Renal cortex interstitium (tissue), 11 donors: ENCODE data around the gene RPS2. TPM values are rescaled to one million over a fixed set of nuclear protein-coding genes. Genes with fewer than 3 reads are reported as not detected.

ENCODE experiments used
- DNase-seq, 11 donors: peaks; one replicate each; pipeline ENCODE4 v3.0.0-alpha.2; 2013; ENCODE audit warnings: low read depth in 9 of 11, low spot score in 4 of 11; ENCODE audit errors: extremely low read depth in 1 of 11
- polyA plus RNA-seq, 3 donors: library from polyadenylated mRNA; unstranded; fragments of 120-200 nt; gene quantifications; one replicate each; pipeline ENCODE4 v1.2.1, GENCODE V29; 2013; ENCODE audit not compliant: insufficient read length in 3 of 3

The RPS2 gene
- polyA plus RNA-seq, 3 donors, result 1,794 to 2,026 (median 1,887) TPM

GRCh38 chr16:1917056-1917664 lies 47.5 kb downstream of the RPS2 start:
- DNase-seq, result no peak

- no peak for DNase-seq
Measured at GRCh38 chr16:1916640-1916990, 48.0 kb downstream of the RPS2 start.

- DNase-seq, result no peak
Measured at GRCh38 chr16:1915732-1916639, 48.6 kb downstream of the RPS2 start.

GRCh38 chr16:1914988-1915387 lies 49.6 kb downstream of the RPS2 start:
- no peak for DNase-seq

- no peak for DNase-seq
Measured at GRCh38 chr16:1914084-1914608, 50.5 kb downstream of the RPS2 start.

GRCh38 chr16:1913327-1914083 lies 51.1 kb downstream of the RPS2 start:
- DNase-seq, result no peak

GRCh38 chr16:1912215-1912543 lies 52.4 kb downstream of the RPS2 start:
- DNase-seq, result no peak

Other genes starting within 250 kb of the RPS2 start
- gene NME3, start 193.3 kb downstream of the RPS2 start, polyA plus RNA-seq, result 10 to 100 TPM; 16.7 to 39.0 (median 37.8) TPM
- gene EME2, start 192.0 kb downstream of the RPS2 start, polyA plus RNA-seq, result 10 to 100 TPM in 2 of 3 donors, 1 to 10 TPM in 1; 8.1 to 15.4 (median 11.1) TPM
- 10 to 100 TPM; 57.0 to 91.2 (median 74.7) TPM for gene MRPS34, start 191.7 kb downstream of the RPS2 start, polyA plus RNA-seq
- 10 to 100 TPM; 28.2 to 49.1 (median 46.0) TPM for gene SPSB3, start 182.3 kb downstream of the RPS2 start, polyA plus RNA-seq
- gene NUBP2, start 181.9 kb downstream of the RPS2 start, polyA plus RNA-seq, result 10 to 100 TPM; 28.2 to 53.9 (median 51.0) TPM
- 1 to 10 TPM; 1.4 to 4.0 (median 2.1) TPM for gene IGFALS, start 171.1 kb downstream of the RPS2 start, polyA plus RNA-seq
- 10 to 100 TPM; 31.3 to 43.8 (median 42.3) TPM for gene HAGH, start 138.0 kb downstream of the RPS2 start, polyA plus RNA-seq
- 10 to 100 TPM; 36.4 to 44.8 (median 37.8) TPM for gene FAHD1, start 137.6 kb downstream of the RPS2 start, polyA plus RNA-seq
- gene MEIOB, start 92.7 kb downstream of the RPS2 start, polyA plus RNA-seq, result 1 to 10 TPM in 2 of 3 donors, under 1 TPM in 1; 0.83 to 2.1 (median 1.3) TPM
- under 1 TPM; 0.20 to 0.32 (median 0.27) TPM for gene HS3ST6, start 46.4 kb downstream of the RPS2 start, polyA plus RNA-seq
- gene MSRB1, start 21.6 kb downstream of the RPS2 start, polyA plus RNA-seq, result 10 to 100 TPM; 62.1 to 73.9 (median 67.3) TPM
- under 1 TPM; 0.16 to 0.23 (median 0.17) TPM for gene RPL3L, start 10.1 kb downstream of the RPS2 start, polyA plus RNA-seq
- gene NDUFB10, start 5.3 kb downstream of the RPS2 start, polyA plus RNA-seq, result 100 to 1,000 TPM; 121 to 154 (median 124) TPM
- gene RNF151, start 2.0 kb upstream of the RPS2 start, polyA plus RNA-seq, result under 1 TPM in 1 of 3 donors, not detected in 2; 0.13 TPM
- gene TBL3, start 7.2 kb upstream of the RPS2 start, polyA plus RNA-seq, result 10 to 100 TPM; 28.6 to 44.0 (median 41.6) TPM
- 1 to 10 TPM in 2 of 3 donors, under 1 TPM in 1; 0.61 to 1.6 (median 1.1) TPM for gene NOXO1, start 16.6 kb upstream of the RPS2 start, polyA plus RNA-seq
- 10 to 100 TPM; 21.5 to 31.4 (median 26.9) TPM for gene GFER, start 19.4 kb upstream of the RPS2 start, polyA plus RNA-seq
- 1 to 10 TPM; 1.6 to 2.6 (median 1.9) TPM for gene SYNGR3, start 25.1 kb upstream of the RPS2 start, polyA plus RNA-seq
- 10 to 100 TPM; 16.6 to 28.6 (median 27.3) TPM for gene ZNF598, start 45.0 kb upstream of the RPS2 start, polyA plus RNA-seq
- gene NPW, start 55.0 kb upstream of the RPS2 start, polyA plus RNA-seq, result 10 to 100 TPM in 1 of 3 donors, 1 to 10 TPM in 2; 3.8 to 12.4 (median 8.2) TPM
- 100 to 1,000 TPM in 2 of 3 donors, 10 to 100 TPM in 1; 82.6 to 162 (median 147) TPM for gene NHERF2, start 62.1 kb upstream of the RPS2 start, polyA plus RNA-seq
- gene NTHL1, start 83.0 kb upstream of the RPS2 start, polyA plus RNA-seq, result 10 to 100 TPM; 15.2 to 26.1 (median 19.9) TPM
- 100 to 1,000 TPM; 138 to 170 (median 151) TPM for gene TSC2, start 83.2 kb upstream of the RPS2 start, polyA plus RNA-seq
- 100 to 1,000 TPM in 2 of 3 donors, 10 to 100 TPM in 1; 53.6 to 123 (median 101) TPM for gene PKD1, start 171.1 kb upstream of the RPS2 start, polyA plus RNA-seq
- gene RAB26, start 183.8 kb upstream of the RPS2 start, polyA plus RNA-seq, result 1 to 10 TPM; 2.6 to 3.4 (median 3.0) TPM
- 10 to 100 TPM; 48.0 to 58.5 (median 49.3) TPM for gene TRAF7, start 191.0 kb upstream of the RPS2 start, polyA plus RNA-seq
- gene CASKIN1, start 231.8 kb upstream of the RPS2 start, polyA plus RNA-seq, result 1 to 10 TPM in 2 of 3 donors, under 1 TPM in 1; 1.00 to 2.4 (median 1.9) TPM
- gene MLST8, start 240.6 kb upstream of the RPS2 start, polyA plus RNA-seq, result 10 to 100 TPM; 41.6 to 55.8 (median 44.5) TPM
- 10 to 100 TPM in 1 of 3 donors, 1 to 10 TPM in 2; 4.5 to 11.0 (median 7.9) TPM for gene BRICD5, start 246.0 kb upstream of the RPS2 start, polyA plus RNA-seq